NCI-H748 (cell line): ENCODE results near the gene CRB1.
"Not testable (repeated sequence)": the region's sequence is repeated elsewhere in the genome, so short reads cannot be mapped to it uniquely, and the experiment has no call there.

Source experiments
- DNase-seq: peaks from one replicate; lab custom pipeline; 2025; ENCODE audit not compliant: unreplicated experiment; lab: John Stamatoyannopoulos, UW

Gene CRB1

GRCh38 chr1:197394831-197395608 is 127.0 kb downstream of the CRB1 start:
- DNase-seq, result peak; percentile 80

DNA sequence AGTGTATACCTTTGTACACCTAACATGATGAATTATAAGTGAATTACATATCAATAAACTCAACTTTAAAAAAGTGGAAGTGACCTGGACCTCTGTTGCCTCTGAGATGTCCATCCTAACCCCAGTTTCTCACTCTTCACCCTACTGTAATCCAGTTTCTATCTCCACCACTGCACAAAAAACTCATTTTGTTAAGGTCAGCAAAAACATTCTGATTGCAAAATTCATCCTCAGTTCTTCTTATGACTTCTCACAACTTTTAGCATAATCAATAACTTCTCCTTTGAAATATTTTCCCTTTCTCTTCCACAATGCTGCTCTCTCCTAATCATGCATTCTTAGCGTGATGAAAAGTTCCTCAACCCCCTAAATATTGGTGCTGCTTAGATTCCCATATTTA is 129.8 kb downstream of the CRB1 start:
- no peak for DNase-seq

- DNase-seq, result peak; percentile 60
These were observed 131.9 kb downstream of the CRB1 start for GRCh38 chr1:197399755-197400521.

- no peak for DNase-seq
These were observed 132.5 kb downstream of the CRB1 start for GRCh38 chr1:197400522-197400902.

GRCh38 chr1:197402189-197402588 is 134.1 kb downstream of the CRB1 start:
- DNase-seq, result no peak

- not testable (repeated sequence) for DNase-seq
These were observed 136.7 kb downstream of the CRB1 start for GRCh38 chr1:197404774-197405173.

DNA sequence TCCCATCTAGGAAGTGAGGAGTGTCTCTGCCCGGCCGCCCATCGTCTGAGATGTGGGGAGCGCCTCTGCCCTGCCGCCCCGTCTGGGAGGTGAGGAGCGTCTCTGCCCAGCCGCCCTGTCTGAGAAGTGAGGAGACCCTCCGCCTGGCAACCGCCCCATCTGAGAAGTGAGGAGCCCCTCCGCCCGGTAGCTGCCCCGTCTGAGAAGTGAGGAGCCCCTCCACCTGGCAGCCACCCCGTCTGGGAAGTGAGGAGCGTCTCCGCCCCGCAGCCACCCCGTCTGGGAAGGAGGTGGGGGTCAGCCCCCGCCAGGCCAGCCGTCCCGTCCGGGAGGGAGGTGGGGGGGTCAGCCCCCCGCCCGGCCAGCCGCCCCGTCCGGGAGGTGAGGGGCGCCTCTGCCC is 137.6 kb downstream of the CRB1 start:
- not testable (repeated sequence) for DNase-seq

GRCh38 chr1:197413564-197413963 is 145.5 kb downstream of the CRB1 start:
- DNase-seq, result no peak

DNA sequence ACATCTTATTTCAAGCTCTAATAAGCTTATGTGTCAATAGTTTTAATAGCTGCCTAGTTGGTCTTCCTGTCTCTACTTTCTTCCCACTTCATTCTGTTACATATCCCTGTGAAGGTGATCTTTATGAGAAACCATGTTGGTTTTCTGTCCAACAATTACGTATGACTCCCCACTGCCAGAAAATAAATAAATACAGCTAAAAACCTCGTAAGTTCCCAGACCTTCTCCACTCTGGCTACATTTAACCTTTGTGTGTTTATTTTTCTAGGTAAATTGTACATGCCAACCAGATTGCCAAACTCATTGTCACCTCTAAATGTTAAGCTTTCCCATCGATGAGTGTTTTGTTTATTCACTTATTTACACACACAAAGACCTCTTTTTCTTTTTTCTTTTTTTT is 147.2 kb downstream of the CRB1 start:
- DNase-seq, result no peak

DNA sequence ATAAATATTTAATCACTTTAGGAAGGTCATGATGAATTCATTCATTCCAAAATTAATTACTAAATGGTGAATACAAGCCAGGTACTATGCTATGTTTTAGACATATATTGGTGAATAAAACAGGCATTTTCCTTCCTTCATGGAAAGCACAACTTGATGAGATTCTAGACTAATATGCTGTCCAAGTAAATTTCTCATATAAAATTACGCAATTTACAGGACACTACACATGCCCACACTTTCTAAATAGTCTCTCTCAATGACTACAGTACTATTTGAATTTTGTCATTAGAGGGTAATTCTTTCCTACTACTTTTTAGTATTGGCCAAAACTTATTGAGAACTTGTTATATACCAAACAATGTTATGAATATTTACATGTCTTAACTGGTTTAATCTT is 150.6 kb downstream of the CRB1 start:
- DNase-seq, result no peak

DNA sequence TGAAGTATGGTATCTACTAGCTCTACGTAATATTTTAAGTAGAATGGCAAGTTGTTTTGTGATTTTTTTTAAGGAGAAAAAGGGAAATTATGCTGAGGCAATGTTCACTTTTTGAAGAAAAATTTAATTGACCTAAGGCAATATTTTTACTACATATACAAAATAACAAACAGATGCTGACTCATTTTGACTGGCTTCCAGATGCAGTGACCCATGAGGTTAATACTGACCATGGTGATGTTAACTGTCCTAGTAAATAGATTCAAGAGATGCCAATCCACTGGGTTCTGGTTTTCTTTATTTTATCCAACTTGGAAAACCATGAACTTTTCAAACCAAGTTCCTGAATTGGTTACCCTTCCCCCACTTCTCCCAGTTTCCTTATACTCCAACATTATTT is 154.9 kb downstream of the CRB1 start:
- DNase-seq, result no peak

- no peak for DNase-seq
These were observed 156.3 kb downstream of the CRB1 start for GRCh38 chr1:197424380-197424779.

GRCh38 chr1:197429372-197429771 is 161.3 kb downstream of the CRB1 start:
- DNase-seq, result no peak

- DNase-seq, result peak; percentile 50
These were observed 167.2 kb downstream of the CRB1 start for GRCh38 chr1:197435224-197435623.

GRCh38 chr1:197437601-197438000 is 169.5 kb downstream of the CRB1 start:
- no peak for DNase-seq

DNA sequence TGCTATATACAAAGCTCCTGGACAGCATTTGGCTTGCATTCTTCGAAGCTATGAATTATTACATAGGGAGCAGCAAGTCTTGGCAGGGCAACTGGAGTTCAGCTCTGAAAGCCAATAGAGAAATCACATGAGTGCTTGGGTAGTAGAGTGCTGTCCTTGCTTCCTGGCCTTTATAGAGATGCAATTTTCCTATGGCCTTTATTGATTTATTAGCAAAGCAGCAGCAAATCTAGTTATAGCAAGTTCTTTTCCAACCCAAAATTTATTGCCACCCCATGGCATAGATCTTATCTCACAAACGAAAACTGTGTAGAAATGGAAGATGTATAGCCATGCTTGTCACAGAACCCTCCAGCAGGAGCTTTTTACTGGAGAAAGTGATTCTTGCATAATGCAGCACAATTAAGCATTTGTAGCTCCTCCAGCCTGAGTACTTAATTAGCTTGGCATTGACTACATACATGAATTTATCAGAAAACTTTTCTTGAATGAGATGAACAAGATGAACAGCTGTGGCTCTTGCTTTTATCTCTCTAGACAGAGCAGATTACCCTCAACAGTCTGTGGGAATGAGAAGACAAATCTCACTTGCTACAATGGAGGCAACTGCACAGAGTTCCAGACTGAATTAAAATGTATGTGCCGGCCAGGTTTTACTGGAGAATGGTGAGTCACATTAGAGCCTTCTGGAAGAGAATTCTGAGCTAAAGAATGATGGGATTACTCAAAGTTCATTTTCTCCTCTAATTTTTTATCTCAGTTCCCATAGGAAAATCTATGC is 170.1 kb downstream of the CRB1 start:
- DNase-seq, result no peak

- DNase-seq, result no peak
These were observed 171.7 kb downstream of the CRB1 start for GRCh38 chr1:197439708-197440280.

DNA sequence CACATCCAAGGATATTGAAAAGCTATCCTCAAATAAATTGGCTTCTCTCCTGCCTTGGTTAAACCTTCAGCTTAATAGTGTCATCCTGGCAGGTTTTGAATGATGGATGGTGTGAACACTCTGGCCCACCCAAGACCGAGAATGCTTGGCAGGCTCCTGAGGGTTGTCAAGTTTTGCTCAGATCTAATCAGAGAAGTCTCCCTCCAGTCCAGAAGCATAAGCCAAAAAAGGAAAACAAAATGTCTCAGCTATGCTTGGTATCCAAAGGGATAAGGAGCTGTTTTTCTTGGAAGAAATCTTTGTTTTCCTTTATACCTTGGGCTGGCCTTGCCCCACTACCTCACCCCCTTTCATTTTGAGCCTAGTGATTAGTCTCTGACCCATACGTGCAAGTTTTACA is 172.7 kb downstream of the CRB1 start:
- no peak for DNase-seq

DNA sequence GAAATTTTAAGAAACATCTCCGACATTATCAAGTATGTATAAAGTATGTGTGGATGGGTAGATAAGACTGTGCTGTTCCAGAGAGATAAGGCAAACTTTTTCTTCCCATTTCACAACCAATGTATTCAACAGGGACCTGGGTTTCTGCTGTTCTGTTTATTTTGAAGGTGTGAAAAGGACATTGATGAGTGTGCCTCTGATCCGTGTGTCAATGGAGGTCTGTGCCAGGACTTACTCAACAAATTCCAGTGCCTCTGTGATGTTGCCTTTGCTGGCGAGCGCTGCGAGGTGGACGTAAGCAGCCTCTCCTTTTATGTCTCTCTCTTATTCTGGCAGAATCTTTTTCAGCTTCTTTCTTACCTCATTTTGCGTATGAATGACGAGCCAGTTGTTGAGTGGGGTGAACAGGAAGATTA is 174.0 kb downstream of the CRB1 start:
- DNase-seq, result no peak

GRCh38 chr1:197444755-197445154 is 176.7 kb downstream of the CRB1 start:
- no peak for DNase-seq

DNA sequence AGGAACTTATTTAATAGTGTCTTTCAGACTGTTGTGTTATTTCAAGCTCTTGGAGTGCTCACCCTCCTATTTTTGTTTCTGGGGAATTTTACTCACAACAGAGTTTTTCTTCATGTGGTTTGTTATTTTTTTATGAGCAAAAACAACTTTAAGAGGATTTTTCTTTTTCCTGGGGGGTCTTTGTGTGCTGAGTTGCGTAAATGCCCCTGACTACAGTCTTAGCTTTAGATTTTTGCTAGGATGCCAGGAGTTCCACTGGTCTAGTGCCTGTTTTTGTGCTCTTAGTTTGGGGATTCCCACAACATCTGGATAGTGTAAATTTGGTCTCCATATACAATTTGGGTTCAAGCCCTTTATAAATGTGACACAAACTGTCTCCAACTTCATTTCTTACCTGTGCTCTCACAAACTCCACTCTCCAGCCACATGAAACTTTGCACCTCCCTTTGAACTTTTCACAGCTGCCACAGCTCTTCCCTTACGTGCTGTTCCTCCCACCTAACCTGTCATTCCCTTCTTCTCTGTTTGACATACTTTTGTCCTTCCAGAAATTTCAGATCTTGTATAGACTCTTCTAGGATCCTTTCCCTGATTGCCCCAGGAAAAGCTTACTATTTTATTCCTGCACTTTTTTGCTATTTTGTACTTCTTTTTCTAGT is 180.2 kb downstream of the CRB1 start:
- no peak for DNase-seq
